Gastrocnemius medialis (tissue), 4 donors: ENCODE measurements around the gene CHRD.

Experiments
- CTCF ChIP-seq, 5 experiments: fragments of 450-650 bp in 3 of 5; fragments of 200-600 bp in 2 of 5; sonication (generic) in 2 of 5; IDR thresholded peaks in 4 of 5; conservative IDR thresholded peaks in 1 of 5; 1 replicate in 4 of 5; 2 replicates in 1 of 5; pipeline ENCODE4 v1.5.1; 2016 to 2019; ENCODE audit warnings: antibody characterized with exemption in 5 of 5, mild to moderate bottlenecking in 3 of 5, moderate library complexity in 3 of 5
- POLR2A ChIP-seq, 2 donors: fragments of 450-650 bp; IDR thresholded peaks; one replicate each; pipeline ENCODE4 v1.6.1; 2017; ENCODE audit warnings: antibody characterized with exemption in 2 of 2, mild to moderate bottlenecking in 2 of 2, moderate library complexity in 2 of 2

DNA sequence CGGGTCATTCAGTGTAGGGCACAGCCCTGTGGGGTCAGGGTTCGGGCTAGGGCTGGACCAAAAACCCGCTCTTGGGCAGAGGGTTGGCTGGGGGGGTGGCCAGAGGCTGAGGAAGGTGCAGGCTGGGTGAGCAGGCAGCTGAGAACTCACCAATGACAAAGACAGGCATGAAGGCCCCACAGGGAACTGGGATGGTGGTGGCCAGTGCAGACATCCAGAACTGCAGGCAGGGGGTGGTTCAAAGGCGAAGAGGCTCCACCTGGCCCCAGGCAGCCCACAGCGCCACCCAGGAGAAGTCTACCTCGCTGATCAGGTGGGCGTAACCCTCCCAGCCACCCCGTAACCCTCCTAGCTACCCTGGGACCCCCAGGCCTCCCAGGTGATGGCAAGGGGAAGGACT, 25.1 kb upstream of the CHRD start:
- TF ChIP-seq CTCF (IDR thresholded peaks at IDR 0.05 in 4 of 5, conservative IDR thresholded peaks at IDR 0.05 in 1 of 5), result no peak
- TF ChIP-seq POLR2A (IDR thresholded peaks at IDR 0.05), result no peak
